GM20431 (cell line): ENCODE measurements around the gene FBXO4.
"Not testable (repeated sequence)": the region's sequence is repeated elsewhere in the genome, so short reads cannot be mapped to it uniquely, and the experiment has no call there.

Experiments
- in situ Hi-C: fragments of 300-500 bp; cut with MseI, MboI; formaldehyde crosslinking; loops from one replicate; pipeline ENCODE4 v1.15.0; 2020; ENCODE audit warnings: low sequenced_read_pairs; ENCODE audit not compliant: unreplicated experiment

FBXO4 gene

GRCh38 chr5:41921166-41921565 is 3.9 kb upstream of the FBXO4 start:
- in situ Hi-C loops, result no loop called here

- in situ Hi-C loops, result no loop called here
Observed at GRCh38 chr5:41921874-41922273, 3.2 kb upstream of the FBXO4 start.

- in situ Hi-C loops, result no loop called here
Observed at GRCh38 chr5:41924526-41924871, 582 bp upstream of the FBXO4 start.

- in situ Hi-C loops, result no loop called here
Observed at GRCh38 chr5:41925555-41925951, 472 bp downstream of the FBXO4 start.

GRCh38 chr5:41927604-41928003 is 2.5 kb downstream of the FBXO4 start:
- in situ Hi-C loops, result no loop called here

GRCh38 chr5:41929035-41929434 is 4.0 kb downstream of the FBXO4 start:
- in situ Hi-C loops, result no loop called here

GRCh38 chr5:41932770-41933169 is 7.7 kb downstream of the FBXO4 start:
- in situ Hi-C loops, result no loop called here

GRCh38 chr5:41935544-41935943 is 10.5 kb downstream of the FBXO4 start:
- in situ Hi-C loops, result no loop called here

- in situ Hi-C loops, result no loop called here
Observed at GRCh38 chr5:41940641-41941040, 15.6 kb downstream of the FBXO4 start.

- in situ Hi-C loops, result not testable (repeated sequence)
Observed at GRCh38 chr5:41945332-41945955, 20.4 kb downstream of the FBXO4 start.

GRCh38 chr5:41951224-41951623 is 26.1 kb downstream of the FBXO4 start:
- in situ Hi-C loops, result no loop called here

- in situ Hi-C loops, result no loop called here
Observed at GRCh38 chr5:41954286-41954685, 29.2 kb downstream of the FBXO4 start.

- in situ Hi-C loops, result no loop called here
Observed at GRCh38 chr5:41955432-41956024, 30.4 kb downstream of the FBXO4 start.

GRCh38 chr5:41956943-41957342 is 31.9 kb downstream of the FBXO4 start:
- in situ Hi-C loops, result no loop called here

- in situ Hi-C loops, result no loop called here
Observed at GRCh38 chr5:41960481-41960880, 35.4 kb downstream of the FBXO4 start.

- in situ Hi-C loops, result no loop called here
Observed at GRCh38 chr5:41961736-41962135, 36.7 kb downstream of the FBXO4 start.

- in situ Hi-C loops, result no loop called here
Observed at GRCh38 chr5:41962491-41962890, 37.4 kb downstream of the FBXO4 start.

GRCh38 chr5:41966401-41967105 is 41.5 kb downstream of the FBXO4 start:
- in situ Hi-C loops, result no loop called here

- in situ Hi-C loops, result no loop called here
Observed at GRCh38 chr5:41967401-41967800, 42.3 kb downstream of the FBXO4 start.

- in situ Hi-C loops, result no loop called here
Observed at GRCh38 chr5:41968153-41968723, 43.2 kb downstream of the FBXO4 start.

GRCh38 chr5:41973087-41973486 is 48.0 kb downstream of the FBXO4 start:
- in situ Hi-C loops, result no loop called here
